Neural progenitor cell (in vitro differentiated cells): ENCODE measurements around the gene CSF1R. TPM values are rescaled to one million over a fixed set of nuclear protein-coding genes. Genes with fewer than 3 reads are reported as not detected.

ENCODE experiments used
- DNase-seq: peaks from one replicate; pipeline ENCODE4 v3.0.0-alpha.2; 2016; ENCODE audit warnings: low spot score
- H2AFZ ChIP-seq: fragments of 200-600 bp; sonication (generic); replicated peaks from 2 replicates; pipeline ENCODE4 v1.6.1; 2016; ENCODE audit warnings: antibody characterized with exemption
- H3F3A ChIP-seq: fragments of 200-600 bp; sonication (generic); 2 replicates; pipeline ENCODE4 v1.6.1; 2016; ENCODE audit warnings: antibody characterized with exemption, low read depth
- H3K27ac ChIP-seq: fragments of 200-600 bp; sonication (generic); 2 replicates; pipeline ENCODE4 v1.5.1; 2016; ENCODE audit warnings: mild to moderate bottlenecking
- H3K27me3 ChIP-seq: fragments of 200-600 bp; sonication (generic); 2 replicates; pipeline ENCODE4 v1.6.1; 2016; ENCODE audit warnings: mild to moderate bottlenecking, moderate library complexity
- H3K36me3 ChIP-seq: fragments of 200-600 bp; sonication (generic); 2 replicates; pipeline ENCODE4 v1.5.1; 2016
- H3K4me1 ChIP-seq: fragments of 200-600 bp; sonication (generic); 2 replicates; pipeline ENCODE4 v1.6.1; 2016; ENCODE audit warnings: mixed run types
- H3K4me2 ChIP-seq: fragments of 200-600 bp; sonication (generic); 2 replicates; pipeline ENCODE4 v1.6.1; 2016
- H3K4me3 ChIP-seq: fragments of 200-600 bp; sonication (generic); 2 replicates; pipeline ENCODE4 v1.5.1; 2016
- H3K79me2 ChIP-seq: fragments of 200-600 bp; sonication (generic); 2 replicates; pipeline ENCODE4 v1.6.1; 2016; ENCODE audit warnings: low read depth
- H3K9ac ChIP-seq: fragments of 200-600 bp; sonication (generic); 2 replicates; pipeline ENCODE4 v1.6.1; 2016
- H3K9me3 ChIP-seq: fragments of 200-600 bp; sonication (generic); 2 replicates; pipeline ENCODE4 v1.5.1; 2016; ENCODE audit warnings: low read depth
- H4K20me1 ChIP-seq: fragments of 200-600 bp; sonication (generic); 2 replicates; pipeline ENCODE4 v1.6.1; 2016; ENCODE audit warnings: low read depth
- H3K27ac Mint-ChIP-seq: 3 replicates; pipeline ENCODE4 v1.8.0; 2021; ENCODE audit warnings: mixed read lengths
- H3K27me3 Mint-ChIP-seq: 2 replicates; pipeline ENCODE4 v1.8.0; 2022; ENCODE audit warnings: low read depth, mild to moderate bottlenecking, inconsistent platforms, moderate library complexity, mixed read lengths; ENCODE audit not compliant: insufficient read depth
- H3K36me3 Mint-ChIP-seq: 3 replicates; pipeline ENCODE4 v1.8.0; 2021; ENCODE audit warnings: mixed read lengths
- H3K4me1 Mint-ChIP-seq: 3 replicates; pipeline ENCODE4 v1.8.0; 2021; ENCODE audit warnings: mixed read lengths
- H3K4me3 Mint-ChIP-seq: 3 replicates; pipeline ENCODE4 v1.8.0; 2021; ENCODE audit warnings: mild to moderate bottlenecking, moderate library complexity, mixed read lengths
- H3K9me3 Mint-ChIP-seq: 3 replicates; pipeline ENCODE4 v1.8.0; 2020; ENCODE audit warnings: mixed read lengths
- CTCF ChIP-seq: fragments of 200-600 bp; sonication (generic); IDR thresholded peaks from 2 replicates; pipeline ENCODE4 v1.5.1; 2017; ENCODE audit warnings: antibody characterized with exemption, mild to moderate bottlenecking
- EZH2 ChIP-seq: fragments of 200-600 bp; sonication (generic); IDR thresholded peaks from 2 replicates; pipeline ENCODE4 v1.6.1; 2017; ENCODE audit warnings: antibody characterized with exemption, mild to moderate bottlenecking, moderate library complexity
- EZH2phosphoT487 ChIP-seq: fragments of 200-600 bp; sonication (generic); IDR thresholded peaks from 2 replicates; pipeline ENCODE4 v1.6.1; 2017; ENCODE audit warnings: antibody characterized with exemption
- total RNA-seq: library from RNA; depleted of rRNA; stranded (reverse); fragments of >200 nt; gene quantifications from 2 replicates; pipeline ENCODE4 v1.2.3, GENCODE V29; 2015; ENCODE audit warnings: low replicate concordance

The CSF1R gene
- total RNA-seq, 1 donor from 2014 or later, result not detected

- H3K27me3 Mint-ChIP-seq, result peaks cover 8% of the 10 kb centered on the region
- H3K4me1 Mint-ChIP-seq, result peaks cover 14% of the 10 kb centered on the region
- H3K4me3 Mint-ChIP-seq, result no peak overlapping the region
- Histone ChIP-seq H3K79me2 (no peaks in the 10 kb centered on the region), H3K4me3 (no peak overlapping the region), H3K4me1 (peaks cover 5% of the 10 kb centered on the region), H3F3A (no peaks in the 10 kb centered on the region), H3K27me3 (no peaks in the 10 kb centered on the region), H2AFZ (no peak overlapping the region), H3K4me2 (no peak overlapping the region), H3K36me3 (no peaks in the 10 kb centered on the region), H3K27ac (no peak overlapping the region), H3K9me3 (no peaks in the 10 kb centered on the region), H3K9ac (no peak overlapping the region), H4K20me1 (no peaks in the 10 kb centered on the region)
- no peak for TF ChIP-seq CTCF
- TF ChIP-seq EZH2phosphoT487, result no peak
- no peak for TF ChIP-seq EZH2
- H3K27ac Mint-ChIP-seq, result no peak overlapping the region
- DNase-seq, result no peak
- no peaks in the 10 kb centered on the region for H3K9me3 Mint-ChIP-seq
- H3K36me3 Mint-ChIP-seq, result peaks cover 9% of the 10 kb centered on the region
Measured at GRCh38 chr5:150055326-150056074, 30.9 kb downstream of the CSF1R start.

- Histone ChIP-seq H4K20me1 (no peaks in the 10 kb centered on the region), H3K4me3 (no peak overlapping the region), H3K27me3 (no peaks in the 10 kb centered on the region), H3K36me3 (no peaks in the 10 kb centered on the region), H3K4me2 (no peak overlapping the region), H3K27ac (no peak overlapping the region), H3K4me1 (peaks cover 5% of the 10 kb centered on the region), H3K9ac (no peak overlapping the region), H2AFZ (no peak overlapping the region), H3F3A (no peaks in the 10 kb centered on the region), H3K79me2 (no peaks in the 10 kb centered on the region), H3K9me3 (no peaks in the 10 kb centered on the region)
- DNase-seq, result no peak
- Mint-ChIP-seq H3K36me3 (peaks cover 10% of the 10 kb centered on the region), H3K9me3 (no peaks in the 10 kb centered on the region), H3K4me3 (no peak overlapping the region), H3K27me3 (peaks cover 6% of the 10 kb centered on the region), H3K4me1 (peaks cover 14% of the 10 kb centered on the region), H3K27ac (no peak overlapping the region)
- TF ChIP-seq EZH2, result no peak
Measured at GRCh38 chr5:150054569-150054968, 31.8 kb downstream of the CSF1R start.

DNA sequence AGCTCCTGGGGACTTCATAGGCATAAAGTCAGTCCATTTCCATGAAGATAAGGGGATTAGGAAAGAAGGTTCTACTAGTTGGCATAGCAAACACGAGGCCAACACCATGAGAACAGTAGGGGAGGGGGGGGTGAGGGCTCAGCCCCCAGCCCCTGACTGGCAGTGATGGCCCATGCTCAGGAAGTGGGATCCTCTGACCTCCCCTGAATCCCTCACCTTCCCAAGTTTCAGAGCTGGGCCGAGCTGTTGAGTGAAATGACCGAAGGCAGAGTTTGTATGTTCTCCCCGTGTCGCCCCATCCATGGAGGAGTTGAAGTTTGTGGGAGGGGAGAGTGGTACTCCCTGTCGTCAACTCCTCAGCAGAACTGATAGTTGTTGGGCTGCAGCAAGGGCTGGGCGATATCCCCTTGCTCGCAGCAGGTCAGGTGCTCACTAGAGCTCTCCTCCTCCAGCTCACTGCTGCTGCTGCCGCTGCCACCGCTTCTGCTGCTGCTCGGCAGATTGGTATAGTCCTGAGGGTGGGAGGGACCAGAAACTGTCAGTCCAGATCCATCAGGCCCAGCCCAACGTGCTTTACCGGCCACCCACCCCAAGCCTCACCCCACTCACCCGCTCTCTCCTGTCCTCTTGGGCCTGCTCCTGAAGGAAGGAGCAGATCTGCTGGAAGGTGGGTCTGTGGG is 32.5 kb downstream of the CSF1R start:
- DNase-seq, result no peak
- peaks cover 17% of the 10 kb centered on the region for H3K36me3 Mint-ChIP-seq
- Histone ChIP-seq H3K27ac (no peak overlapping the region), H3K9me3 (no peaks in the 10 kb centered on the region), H3K4me2 (no peak overlapping the region), H3K4me1 (peaks cover 5% of the 10 kb centered on the region), H3F3A (no peaks in the 10 kb centered on the region), H3K27me3 (no peaks in the 10 kb centered on the region), H3K36me3 (no peaks in the 10 kb centered on the region), H3K79me2 (no peaks in the 10 kb centered on the region), H3K4me3 (no peak overlapping the region), H4K20me1 (no peaks in the 10 kb centered on the region), H3K9ac (no peak overlapping the region), H2AFZ (no peak overlapping the region)
- TF ChIP-seq EZH2 (no peak), EZH2phosphoT487 (no peak), CTCF (no peak)
- H3K9me3 Mint-ChIP-seq, result no peaks in the 10 kb centered on the region
- no peak overlapping the region for H3K4me3 Mint-ChIP-seq
- H3K27me3 Mint-ChIP-seq, result peaks cover 6% of the 10 kb centered on the region
- H3K27ac Mint-ChIP-seq, result no peak overlapping the region
- H3K4me1 Mint-ChIP-seq, result peaks cover 11% of the 10 kb centered on the region
